Parathyroid adenoma (tissue), 2 donors: ENCODE results near the gene UNC5A.

Experiments used
- H2AFZ ChIP-seq: fragments of 300-600 bp; sonication (generic); one replicate; pipeline ENCODE4 v1.7.0; 2017; ENCODE audit warnings: antibody characterized with exemption, mild to moderate bottlenecking
- H3K27ac ChIP-seq: fragments of 300-600 bp; sonication (generic); one replicate; pipeline ENCODE4 v1.7.0; 2017
- H3K27me3 ChIP-seq: fragments of 300-600 bp; sonication (generic); one replicate; pipeline ENCODE4 v1.7.0; 2017; ENCODE audit warnings: low read length; ENCODE audit not compliant: control insufficient read depth, insufficient read depth
- H3K36me3 ChIP-seq: fragments of 300-600 bp; sonication (generic); one replicate; pipeline ENCODE4 v1.7.0; 2017; ENCODE audit warnings: low read length; ENCODE audit not compliant: control insufficient read depth, insufficient read depth
- H3K4me1 ChIP-seq: fragments of 300-600 bp; sonication (generic); one replicate; pipeline ENCODE4 v1.7.0; 2017; ENCODE audit warnings: control low read depth
- H3K4me2 ChIP-seq: fragments of 300-600 bp; sonication (generic); one replicate; pipeline ENCODE4 v1.7.0; 2017; ENCODE audit warnings: low read length
- H3K4me3 ChIP-seq: fragments of 300-600 bp; sonication (generic); one replicate; pipeline ENCODE4 v1.7.0; 2017; ENCODE audit warnings: low read depth, low read length
- H3K79me2 ChIP-seq: fragments of 300-600 bp; sonication (generic); one replicate; pipeline ENCODE4 v1.7.0; 2017; ENCODE audit warnings: control low read depth
- H3K9ac ChIP-seq: fragments of 300-600 bp; sonication (generic); one replicate; pipeline ENCODE4 v1.7.0; 2017; ENCODE audit warnings: mild to moderate bottlenecking
- H3K9me3 ChIP-seq: fragments of 300-600 bp; sonication (generic); one replicate; pipeline ENCODE4 v1.7.0; 2017; ENCODE audit warnings: low read length; ENCODE audit not compliant: control insufficient read depth
- CTCF ChIP-seq: fragments of 300-600 bp; sonication (generic); IDR thresholded peaks from one replicate; pipeline ENCODE4 v1.7.0; 2017; ENCODE audit warnings: antibody characterized with exemption, mild to moderate bottlenecking
- donor health status: primary hyperparathyroidism.

The UNC5A gene

GRCh38 chr5:176844281-176844680 is 33.9 kb downstream of the UNC5A start:
- no peaks in the 10 kb centered on the region for H3K9me3 ChIP-seq
- peak overlapping the region; percentile 72 for H2AFZ ChIP-seq
- peaks cover 5% of the 10 kb centered on the region for H3K27me3 ChIP-seq
- no peak overlapping the region for H3K9ac ChIP-seq
- peak overlapping the region; percentile 89 for H3K27ac ChIP-seq
- no peak for TF ChIP-seq CTCF
- H3K36me3 ChIP-seq, result no peaks in the 10 kb centered on the region
- no peaks in the 10 kb centered on the region for H3K79me2 ChIP-seq
- H3K4me3 ChIP-seq, result no peak overlapping the region
- peaks cover 56% of the 10 kb centered on the region for H3K4me1 ChIP-seq
- H3K4me2 ChIP-seq, result no peak overlapping the region

GRCh38 chr5:176844706-176845391 is 34.5 kb downstream of the UNC5A start:
- Histone ChIP-seq H2AFZ (peak overlapping the region; percentile 72), H3K4me1 (peaks cover 50% of the 10 kb centered on the region), H3K27ac (peak overlapping the region; percentile 89), H3K36me3 (no peaks in the 10 kb centered on the region), H3K4me3 (no peak overlapping the region), H3K4me2 (no peak overlapping the region), H3K27me3 (peaks cover 9% of the 10 kb centered on the region), H3K79me2 (no peaks in the 10 kb centered on the region), H3K9me3 (no peaks in the 10 kb centered on the region), H3K9ac (no peak overlapping the region)
- no peak for TF ChIP-seq CTCF

GRCh38 chr5:176845392-176845713 is 35.0 kb downstream of the UNC5A start:
- peak; percentile 63 for TF ChIP-seq CTCF

GRCh38 chr5:176846335-176847140 is 36.2 kb downstream of the UNC5A start:
- peak overlapping the region; percentile 87 for H2AFZ ChIP-seq
- H3K27ac ChIP-seq, result peak overlapping the region; percentile 89
- no peak overlapping the region for H3K4me2 ChIP-seq
- H3K36me3 ChIP-seq, result no peaks in the 10 kb centered on the region
- peaks cover 9% of the 10 kb centered on the region for H3K27me3 ChIP-seq
- no peaks in the 10 kb centered on the region for H3K9me3 ChIP-seq
- H3K4me3 ChIP-seq, result no peak overlapping the region
- peaks cover 36% of the 10 kb centered on the region for H3K4me1 ChIP-seq
- H3K9ac ChIP-seq, result no peak overlapping the region
- TF ChIP-seq CTCF, result no peak
- H3K79me2 ChIP-seq, result peaks cover 2% of the 10 kb centered on the region

More at GRCh38 chr5:176845392-176845713, 35.0 kb downstream of the UNC5A start:
- no peak overlapping the region for H3K4me2 ChIP-seq
- no peak overlapping the region for H3K9ac ChIP-seq
- no peaks in the 10 kb centered on the region for H3K79me2 ChIP-seq
- H2AFZ ChIP-seq, result peak overlapping the region; percentile 72
- no peak overlapping the region for H3K4me3 ChIP-seq
- peak overlapping the region; percentile 89 for H3K27ac ChIP-seq
- peaks cover 47% of the 10 kb centered on the region for H3K4me1 ChIP-seq
- peaks cover 9% of the 10 kb centered on the region for H3K27me3 ChIP-seq
- H3K9me3 ChIP-seq, result no peaks in the 10 kb centered on the region
- H3K36me3 ChIP-seq, result no peaks in the 10 kb centered on the region
